CD1c-positive myeloid dendritic cell (primary cell): ENCODE data around the gene MBNL1.

Experiments used
- DNase-seq: peaks from one replicate; pipeline ENCODE4 v3.0.0-alpha.2; 2016; ENCODE audit errors: extremely low spot score

Gene MBNL1

GRCh38 chr3:152252755-152253154, 16.0 kb upstream of the MBNL1 start:
- peak; percentile 89 for DNase-seq

GRCh38 chr3:152253514-152253913, 15.2 kb upstream of the MBNL1 start:
- peak; percentile 86 for DNase-seq

DNA sequence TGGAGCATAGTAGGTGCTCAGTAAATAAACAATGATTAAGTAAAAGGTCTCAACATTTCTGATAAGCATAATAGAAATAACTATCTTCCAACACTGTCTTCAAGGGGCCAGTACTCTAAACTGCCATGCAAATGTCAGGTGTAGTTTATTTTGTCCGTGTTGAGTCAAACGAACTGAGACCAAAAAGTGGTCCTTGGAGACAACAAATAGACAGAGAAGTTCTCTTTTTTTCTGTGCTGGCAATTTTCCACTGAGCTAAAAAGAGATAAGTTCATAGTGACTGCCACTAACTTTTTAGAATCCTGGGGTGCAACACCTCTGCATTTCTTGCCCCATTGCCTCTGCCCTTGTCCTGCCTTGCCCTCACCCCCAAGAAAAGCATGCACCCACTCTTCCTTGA, 14.7 kb upstream of the MBNL1 start:
- peak; percentile 59 for DNase-seq

GRCh38 chr3:152255290-152255689, 13.4 kb upstream of the MBNL1 start:
- DNase-seq: no peak

- no peak for DNase-seq
Measured at GRCh38 chr3:152256851-152257562, 11.7 kb upstream of the MBNL1 start.

- DNase-seq: peak; percentile 87
Measured at GRCh38 chr3:152257563-152258035, 11.1 kb upstream of the MBNL1 start.

DNA sequence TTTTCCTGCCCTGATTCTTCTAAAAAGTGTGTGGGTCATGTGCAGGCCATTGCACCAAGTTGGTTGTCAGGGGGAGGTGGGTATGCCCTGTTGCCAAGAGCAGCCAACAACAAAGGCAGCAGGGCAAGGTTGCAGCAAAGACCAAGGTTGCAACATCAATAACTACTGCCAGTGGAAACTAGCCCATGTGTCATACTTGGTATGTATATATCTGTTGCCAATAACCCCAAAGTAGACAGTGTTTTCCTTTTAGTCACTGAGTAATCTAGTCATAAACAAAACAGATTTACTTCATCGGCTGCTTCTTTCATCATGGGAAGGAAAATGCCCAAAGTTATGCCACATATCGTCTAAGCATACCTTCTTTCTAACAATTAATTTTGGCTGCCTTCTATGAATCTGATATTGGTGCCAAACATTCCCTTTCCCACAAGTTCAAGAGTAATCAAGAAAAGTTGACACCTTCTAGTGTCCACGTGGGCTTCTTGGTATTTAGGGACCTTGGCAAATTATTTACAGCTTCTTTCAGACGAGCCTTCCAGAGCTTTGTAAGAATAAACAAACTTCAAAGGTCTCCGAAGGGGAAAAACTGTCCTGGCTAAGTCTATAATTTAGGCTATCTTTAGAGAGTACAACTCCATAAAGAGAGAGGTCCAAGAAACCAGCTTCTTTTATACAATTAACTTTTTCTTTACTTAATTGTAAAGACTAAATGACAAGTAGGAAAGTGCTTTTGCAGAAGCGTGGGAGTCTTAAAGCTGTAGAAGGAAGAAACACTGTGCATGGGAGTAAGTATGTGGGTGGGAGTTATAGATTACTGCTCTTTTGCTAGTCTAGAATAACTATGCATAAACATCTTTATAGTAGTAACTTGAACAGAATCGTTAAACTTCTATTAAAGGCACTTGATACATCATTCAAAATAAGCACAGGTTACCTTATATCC, 10.0 kb upstream of the MBNL1 start:
- peak; percentile 95 for DNase-seq

- no peak for DNase-seq
Measured at GRCh38 chr3:152259468-152259867, 9.3 kb upstream of the MBNL1 start.

DNA sequence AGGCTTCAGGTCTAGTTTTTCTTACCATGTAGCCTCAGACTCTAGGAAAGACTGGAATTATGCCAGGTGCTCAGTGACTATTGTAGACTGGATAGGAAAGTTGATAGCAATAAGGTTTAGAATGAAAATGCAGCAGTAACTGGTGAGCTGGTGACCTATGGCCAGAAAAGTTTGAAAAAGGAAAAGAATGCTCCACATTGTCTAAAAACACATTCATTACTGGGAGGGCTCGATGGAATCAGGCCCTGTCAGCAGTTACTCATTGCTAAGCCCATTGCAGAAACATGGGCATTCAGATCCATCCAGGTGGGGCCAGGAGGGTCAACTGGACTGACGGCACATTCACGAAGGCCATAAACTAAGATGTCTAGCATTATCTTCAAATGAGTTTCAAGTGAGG, 8.7 kb upstream of the MBNL1 start:
- no peak for DNase-seq

- DNase-seq: no peak
Measured at GRCh38 chr3:152260529-152260928, 8.2 kb upstream of the MBNL1 start.

GRCh38 chr3:152261329-152261728, 7.4 kb upstream of the MBNL1 start:
- no peak for DNase-seq

DNA sequence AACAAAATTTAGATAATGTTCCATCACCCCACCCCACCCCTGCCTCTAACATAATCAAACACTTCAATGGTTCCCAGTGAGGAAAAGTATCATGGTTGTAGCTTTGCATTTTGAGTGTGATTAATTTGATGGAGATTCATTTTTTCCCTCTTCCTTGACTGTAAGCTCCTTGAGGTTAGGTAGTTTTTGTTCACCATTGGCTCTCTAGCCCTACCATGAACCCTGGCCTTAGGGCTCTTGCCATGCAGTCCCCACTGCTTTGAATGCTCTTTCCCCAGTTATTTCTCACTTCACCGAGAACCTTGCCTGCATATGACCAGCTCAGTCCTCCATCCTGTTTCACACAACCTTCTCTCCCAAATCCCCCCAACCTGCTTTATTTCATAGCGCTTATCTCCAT, 5.0 kb upstream of the MBNL1 start:
- DNase-seq: no peak

- peak; percentile 74 for DNase-seq
Measured at GRCh38 chr3:152264378-152264777, 4.4 kb upstream of the MBNL1 start.

GRCh38 chr3:152266221-152266995, 2.3 kb upstream of the MBNL1 start:
- DNase-seq: peak; percentile 77

- DNase-seq: no peak
Measured at GRCh38 chr3:152267831-152268554, 736 bp upstream of the MBNL1 start.

DNA sequence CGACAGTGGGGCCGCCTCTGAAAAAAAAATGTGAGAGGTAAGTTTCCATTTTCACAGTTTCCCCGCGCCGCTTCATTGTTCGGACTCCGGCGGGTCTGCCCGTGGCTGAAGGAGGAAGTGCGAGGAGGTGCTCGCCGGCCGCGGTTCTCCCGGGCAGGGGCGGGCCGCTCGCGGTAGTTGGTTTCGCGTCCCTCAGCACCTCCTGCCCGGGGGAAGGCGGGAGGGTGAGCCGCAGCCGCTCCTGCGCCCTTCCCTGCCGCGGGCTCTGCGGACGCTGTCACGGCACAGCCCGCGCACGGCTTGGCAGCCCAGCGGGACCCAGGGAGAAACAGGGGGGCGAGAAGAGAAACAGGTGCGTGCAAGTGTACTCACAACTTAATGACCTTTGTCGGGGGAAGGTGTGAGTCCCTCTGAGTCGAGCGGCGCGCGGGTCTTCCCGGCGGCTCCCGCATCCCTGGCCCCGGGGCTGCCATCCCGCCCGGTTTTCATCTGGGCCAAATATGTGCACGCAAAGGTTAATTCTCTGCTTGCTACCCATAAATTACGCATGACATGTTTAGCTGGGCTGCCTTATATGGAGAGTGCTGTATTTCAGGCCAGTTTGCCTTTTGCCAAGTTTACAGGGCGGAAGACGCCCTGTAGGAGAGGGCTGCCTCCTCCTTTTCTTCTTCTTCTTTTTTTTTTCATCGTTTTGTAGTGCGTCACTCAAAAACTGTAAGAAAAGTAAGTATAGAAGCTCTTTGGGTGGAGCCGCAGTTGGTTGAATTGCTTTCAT, 514 bp downstream of the MBNL1 start:
- DNase-seq: peak; percentile 74

- DNase-seq: no peak
Measured at GRCh38 chr3:152269831-152270734, 1.4 kb downstream of the MBNL1 start.

DNA sequence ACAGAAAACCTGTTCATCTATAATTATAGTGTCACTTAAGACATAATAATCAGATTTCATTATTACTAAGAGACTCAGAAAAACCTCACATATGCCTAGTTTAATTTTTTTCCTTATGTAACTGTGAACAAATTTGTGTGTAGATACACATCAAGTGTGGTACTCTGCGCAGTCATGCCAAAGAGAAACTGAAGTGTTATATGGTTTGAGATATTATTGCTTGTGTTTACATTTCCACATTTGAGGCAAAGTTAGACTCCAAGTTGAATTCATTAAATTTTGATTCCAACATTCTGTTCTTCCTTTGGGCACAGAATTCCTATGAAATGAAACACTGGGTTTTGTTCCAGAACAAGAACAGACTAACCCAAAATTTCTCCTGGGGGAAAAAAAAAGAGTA, 2.2 kb downstream of the MBNL1 start:
- no peak for DNase-seq

GRCh38 chr3:152271501-152272236, 2.9 kb downstream of the MBNL1 start:
- DNase-seq: no peak
